H1 (cell line): ENCODE results near the gene GAREM2. TPM values are rescaled to one million over a fixed set of nuclear protein-coding genes. Genes with fewer than 3 reads are reported as not detected.
A peak's percentile ranks its signal among the peaks of the same experiment; 100 is the strongest.

Source experiments
- CTCF ChIA-PET: fragments of 300-600 bp; sonication (Branson Sonifier 250); formaldehyde crosslinking; loops from one replicate; lab custom pipeline; 2021; ENCODE audit not compliant: partially characterized antibody; lab: Charles Lee
- POLR2A ChIA-PET: fragments of 300-600 bp; sonication (Branson Sonifier 250); formaldehyde crosslinking; loops from one replicate; lab custom pipeline; 2021; ENCODE audit warnings: inconsistent platforms; ENCODE audit not compliant: partially characterized antibody; lab: Charles Lee
- DNase-seq, 2 experiments: peaks; one replicate each; pipeline versions ENCODE4 v3.0.0 to v3.0.0-alpha.2; 2010 to 2022; ENCODE audit warnings: low spot score in 2 of 2, low read depth in 1 of 2, mixed read lengths in 1 of 2
- FAIRE-seq: peaks from 2 replicates; lab custom pipeline; 2011; peaks lifted over from hg19 to GRCh38; lab: Jason Lieb, UNC
- H2AFZ ChIP-seq: 2 replicates; pipeline ENCODE4 v1.8.1; 2012; ENCODE audit warnings: low read length, inconsistent platforms
- H2AK5ac ChIP-seq: 2 replicates; pipeline ENCODE4 v1.6.1; 2013; ENCODE audit warnings: low read depth, low read length
- H2BK120ac ChIP-seq: replicated peaks from 2 replicates; pipeline ENCODE3; 2013; ENCODE audit warnings: low read depth, low read length, inconsistent platforms
- H2BK12ac ChIP-seq: 2 replicates; pipeline ENCODE4 v1.6.1; 2013; ENCODE audit warnings: low read depth, low read length
- H2BK15ac ChIP-seq: 2 replicates; pipeline ENCODE4 v1.6.1; 2013; ENCODE audit warnings: low read length
- H2BK20ac ChIP-seq: 2 replicates; pipeline ENCODE4 v1.6.1; 2013; ENCODE audit warnings: low read length
- H2BK5ac ChIP-seq: 2 replicates; pipeline ENCODE4 v1.6.1; 2013; ENCODE audit warnings: low read depth, low read length
- H3K14ac ChIP-seq: 2 replicates; pipeline ENCODE4 v1.6.1; 2013; ENCODE audit warnings: inconsistent platforms; ENCODE audit not compliant: insufficient read length
- H3K18ac ChIP-seq: 2 replicates; pipeline ENCODE4 v1.6.1; 2013; ENCODE audit warnings: low read length; ENCODE audit errors: extremely low read depth
- H3K23ac ChIP-seq: 2 replicates; pipeline ENCODE4 v1.6.1; 2013; ENCODE audit warnings: inconsistent platforms; ENCODE audit not compliant: insufficient read length
- H3K23me2 ChIP-seq: 2 replicates; pipeline ENCODE4 v1.6.1; 2013; ENCODE audit warnings: low read depth, low read length
- H3K27ac ChIP-seq: 2 replicates; pipeline ENCODE4 v1.6.1; 2011; ENCODE audit warnings: low read depth, low read length, inconsistent platforms
- H3K27me3 ChIP-seq, 4 experiments: replicated peaks in 1 of 4; 1 replicate in 1 of 4; 2 replicates in 3 of 4; pipeline versions ENCODE4 v1.6.1 to v1.8.1; 2011 to 2013; ENCODE audit warnings: low read length in 3 of 4, mild to moderate bottlenecking in 3 of 4, inconsistent platforms in 2 of 4, mixed read lengths in 2 of 4, moderate library complexity in 1 of 4; ENCODE audit not compliant: control insufficient read depth in 3 of 4, insufficient read depth in 3 of 4; ENCODE audit errors: extremely low read depth in 1 of 4
- H3K36me3 ChIP-seq, 4 experiments: 2 replicates each; pipeline versions ENCODE4 v1.6.1 to v1.8.1; 2011 to 2013; ENCODE audit warnings: mild to moderate bottlenecking in 4 of 4, low read length in 3 of 4, moderate library complexity in 2 of 4, control low read depth in 1 of 4, inconsistent platforms in 1 of 4; ENCODE audit not compliant: insufficient read depth in 4 of 4, control insufficient read depth in 2 of 4
- H3K4ac ChIP-seq: replicated peaks from 2 replicates; pipeline ENCODE3; 2013; ENCODE audit warnings: low read length, low read depth, mixed read lengths, inconsistent platforms; ENCODE audit not compliant: insufficient read length
- H3K4me1 ChIP-seq, 4 experiments: replicated peaks in 1 of 4; 1 replicate in 1 of 4; 2 replicates in 3 of 4; pipeline versions ENCODE4 v1.6.1 to v1.8.1; 2011 to 2013; ENCODE audit warnings: low read length in 3 of 4, inconsistent platforms in 2 of 4, mixed read lengths in 1 of 4; ENCODE audit not compliant: insufficient read depth in 4 of 4, control insufficient read depth in 3 of 4
- H3K4me2 ChIP-seq, 2 experiments: 2 replicates each; pipeline versions ENCODE4 v1.6.1 to v1.8.1; 2011 to 2013; ENCODE audit warnings: low read depth in 2 of 2, low read length in 2 of 2, control low read depth in 1 of 2, inconsistent platforms in 1 of 2, mild to moderate bottlenecking in 1 of 2; ENCODE audit not compliant: insufficient read depth in 1 of 2
- H3K4me3 ChIP-seq, 4 experiments: fragments of 200-600, 300-600 bp in 1 of 4; sonication (generic), shearing (Covaris generic), sonication (Bioruptor Twin) in 1 of 4; 2 replicates each; pipeline versions ENCODE4 v1.5.1 to v1.8.1; 2011 to 2016; ENCODE audit warnings: low read length in 4 of 4, low read depth in 3 of 4, control low read depth in 2 of 4, inconsistent platforms in 2 of 4, mild to moderate bottlenecking in 2 of 4, mixed read lengths in 1 of 4, moderate library complexity in 1 of 4; ENCODE audit not compliant: insufficient read depth in 2 of 4; ENCODE audit errors: extremely low read depth in 1 of 4
- H3K56ac ChIP-seq: replicated peaks from 2 replicates; pipeline ENCODE3; 2013; ENCODE audit warnings: low read depth, mild to moderate bottlenecking, mixed read lengths, low read length, inconsistent platforms; ENCODE audit not compliant: insufficient read length
- H3K79me1 ChIP-seq: 2 replicates; pipeline ENCODE4 v1.6.1; 2013; ENCODE audit warnings: low read depth, low read length, control low read depth
- H3K79me2 ChIP-seq, 2 experiments: 2 replicates each; pipeline versions ENCODE4 v1.6.1 to v1.8.1; 2012 to 2013; ENCODE audit warnings: low read length in 2 of 2, mild to moderate bottlenecking in 2 of 2, inconsistent platforms in 1 of 2; ENCODE audit not compliant: insufficient read depth in 2 of 2, control insufficient read depth in 1 of 2
- H3K9ac ChIP-seq, 4 experiments: replicated peaks in 1 of 4; 1 replicate in 1 of 4; 2 replicates in 3 of 4; pipeline versions ENCODE4 v1.6.1 to v1.8.1; 2011 to 2013; ENCODE audit warnings: low read depth in 3 of 4, low read length in 3 of 4, control low read depth in 2 of 4, mild to moderate bottlenecking in 2 of 4, moderate library complexity in 2 of 4, inconsistent platforms in 1 of 4; ENCODE audit errors: extremely low read depth in 1 of 4
- H3K9me3 ChIP-seq, 2 experiments: 2 replicates each; pipeline versions ENCODE4 v1.6.1 to v1.8.1; 2012 to 2013; ENCODE audit warnings: mild to moderate bottlenecking in 2 of 2, moderate library complexity in 2 of 2, control low read depth in 1 of 2, inconsistent platforms in 1 of 2, low read depth in 1 of 2, low read length in 1 of 2, mixed read lengths in 1 of 2; ENCODE audit not compliant: insufficient read depth in 2 of 2
- H4K20me1 ChIP-seq, 2 experiments: replicated peaks in 1 of 2; 2 replicates each; pipeline versions ENCODE3 to v1.8.1; 2011 to 2013; ENCODE audit warnings: inconsistent platforms in 2 of 2, low read length in 2 of 2, mild to moderate bottlenecking in 1 of 2; ENCODE audit not compliant: insufficient read depth in 2 of 2, control insufficient read depth in 1 of 2
- H4K5ac ChIP-seq: 2 replicates; pipeline ENCODE4 v1.6.1; 2013; ENCODE audit warnings: low read length, low read depth, mixed read lengths, inconsistent platforms; ENCODE audit not compliant: insufficient read length
- H4K8ac ChIP-seq: 2 replicates; pipeline ENCODE4 v1.8.0; 2013; ENCODE audit warnings: mild to moderate bottlenecking, moderate library complexity, low read length, inconsistent platforms; ENCODE audit not compliant: insufficient read depth; ENCODE audit errors: extremely low read depth
- H4K91ac ChIP-seq: replicated peaks from 2 replicates; pipeline ENCODE3; 2013; ENCODE audit warnings: low read length, mixed read lengths, inconsistent platforms; ENCODE audit not compliant: insufficient read length
- CEBPB ChIP-seq: IDR thresholded peaks from 2 replicates; pipeline ENCODE4 v1.6.1; 2012; ENCODE audit warnings: low read depth, low read length
- CTBP2 ChIP-seq: IDR thresholded peaks from 2 replicates; pipeline ENCODE4 v1.7.0; 2011; ENCODE audit warnings: borderline replicate concordance, mild to moderate bottlenecking, moderate library complexity, mixed read lengths, low read length; ENCODE audit not compliant: insufficient read depth, insufficient read length
- E2F6 ChIP-seq: IDR thresholded peaks from 2 replicates; pipeline ENCODE4 v1.6.1; 2012; ENCODE audit warnings: inconsistent platforms
- EP300 ChIP-seq, 2 experiments: IDR thresholded peaks; 1 replicate in 1 of 2; 2 replicates in 1 of 2; pipeline ENCODE4 v1.6.1; 2011 to 2012; ENCODE audit warnings: low read depth in 2 of 2, low read length in 2 of 2, mild to moderate bottlenecking in 2 of 2, borderline replicate concordance in 1 of 2, inconsistent platforms in 1 of 2, moderate library complexity in 1 of 2
- GTF2F1 ChIP-seq: IDR thresholded peaks from 2 replicates; pipeline ENCODE4 v1.6.1; 2012; ENCODE audit warnings: low read depth, low read length, improper control_type of control experiment, borderline replicate concordance
- POLR2AphosphoS5 ChIP-seq: IDR thresholded peaks from 2 replicates; pipeline ENCODE4 v1.6.1; 2011; ENCODE audit warnings: low read depth, low read length
- RNF2 ChIP-seq: fragments of 200-900, 300-1000 bp; sonication (generic); IDR thresholded peaks from 2 replicates; pipeline ENCODE4 v1.7.1; 2016; ENCODE audit warnings: borderline replicate concordance, low read depth, mild to moderate bottlenecking, antibody characterized with exemption, low read length; ENCODE audit not compliant: poor library complexity, severe bottlenecking; ENCODE audit errors: missing control alignments
- TAF7 ChIP-seq: optimal IDR thresholded peaks from 2 replicates; pipeline ENCODE3; 2011; ENCODE audit warnings: low read depth, mild to moderate bottlenecking, inconsistent platforms, low read length, moderate library complexity, borderline replicate concordance
- TBP ChIP-seq: IDR thresholded peaks from 2 replicates; pipeline ENCODE4 v1.6.1; 2011; ENCODE audit warnings: low read depth, low read length, improper control_type of control experiment
- WGBS, 2 experiments: shearing (Covaris generic) in 1 of 2; methylation state at CpG; one replicate each; pipeline versions ENCODE4 v1.1.6 to v1.1.7; 2013 to 2015; ENCODE audit warnings: low lambda C conversion rate in 2 of 2, mixed read lengths in 2 of 2, inconsistent platforms in 1 of 2, low coverage in 1 of 2, missing lambda C conversion rate in 1 of 2; ENCODE audit not compliant: insufficient replicate concordance in 2 of 2, insufficient coverage in 1 of 2, insufficient read length in 1 of 2; ENCODE audit errors: extremely low coverage in 1 of 2, missing lambda C conversion rate in 1 of 2; 5-methylcytosine and 5-hydroxymethylcytosine counted together
- polyA plus RNA-seq, 7 experiments: library from polyadenylated mRNA; depleted of rRNA in 3 of 7; stranded (reverse) in 5 of 7; unstranded in 2 of 7; fragments of >200 nt in 5 of 7; fragments of 200-250 nt in 2 of 7; gene quantifications; 1 replicate in 5 of 7; 2 replicates in 1 of 7; 4 replicates in 1 of 7; pipeline versions ENCODE4 v1.2.1 to v1.2.3, GENCODE V29; 2011 to 2013; ENCODE audit warnings: missing spikeins in 2 of 7, mixed read lengths in 2 of 7
- total RNA-seq: library from RNA; stranded (reverse); fragmentation: NEBNext Ultra II Directional; extraction: Animal tissue kit (Norgen Biotek cat#: 25700); gene quantifications from 2 replicates; pipeline ENCODE4 v1.2.1, GENCODE V29; 2021

The GAREM2 gene
- total and polyA plus RNA-seq, 2 of the 8 experiments (the other 6 are each of a cell fraction or from before 2014, with no cell fraction given): 19.9 TPM

- Histone ChIP-seq H2BK20ac (no peak overlapping the region), H4K91ac (no peak overlapping the region), H3K14ac (no peak overlapping the region), H2BK120ac (no peak overlapping the region), H3K27ac (no peak overlapping the region), H2BK15ac (no peak overlapping the region), H4K20me1 (peaks cover 0 to 4% of the 10 kb centered on the region in 2 experiments), H3K4ac (no peak overlapping the region), H2BK5ac (no peak overlapping the region; the same call in 1 of the 2 replicates), H3K18ac (no peak overlapping the region), H3K4me2 (no peak overlapping the region), H3K9me3 (no peaks in the 10 kb centered on the region), H2AK5ac (no peak overlapping the region), H3K79me2 (no peaks in the 10 kb centered on the region), H4K8ac (no peak overlapping the region; the same call in 1 of the 2 replicates), H2AFZ (no peak overlapping the region), H3K79me1 (peaks cover 2% of the 10 kb centered on the region; the same call in 1 of the 2 replicates), H3K23me2 (peaks cover 3% of the 10 kb centered on the region; the same call in 1 of the 2 replicates), H3K4me3 (no peak overlapping the region), H3K36me3 (peaks cover 0 to 24% (median 14%) of the 10 kb centered on the region in 4 experiments; a peak in 4 of 8 replicates), H4K5ac (no peak overlapping the region), H3K23ac (no peak overlapping the region), H3K9ac (no peak overlapping the region), H3K4me1 (peaks cover 0 to 8% (median 2%) of the 10 kb centered on the region in 4 experiments; a peak in 5 of 7 replicates), H2BK12ac (no peak overlapping the region), H3K27me3 (peaks cover 0 to 6% (median 3%) of the 10 kb centered on the region in 4 experiments; a peak in 2 of 7 replicates), H3K56ac (no peak overlapping the region)
- peak in 1 of 2 experiments; percentile 43 for DNase-seq
- 92% methylated on average over 15 of the region's 15 CpGs; no CpG with 5 or more reads in 1 of the 2 experiments for WGBS, 2 experiments
- ChIA-PET POLR2A (interaction anchor here (1.4 to 7.0 kb wide), 3 partner anchors 13 to 280 kb away, joined by 3 to 65 read pairs (median 7); partner anchors contain the start of genes GAREM2, HADHA and HADHB), CTCF (interaction anchor here (0.7 to 2.5 kb wide), 5 partner anchors 11 to 195 kb away, joined by 3 to 9 read pairs (median 6); no protein-coding TSS in a partner anchor)
- FAIRE-seq: no peak
- TF ChIP-seq E2F6: no peak
- no peak for TF ChIP-seq CTBP2
- TF ChIP-seq CEBPB: no peak
- TF ChIP-seq GTF2F1: no peak
- no peak for TF ChIP-seq TAF7
- no peak for TF ChIP-seq RNF2
- no peak for TF ChIP-seq EP300 (IDR thresholded peaks at IDR 0.05; ENCODE audit: borderline replicate concordance in 1 of 2, low read depth in 2 of 2, low read length in 2 of 2)
- TF ChIP-seq POLR2AphosphoS5: no peak
- TF ChIP-seq TBP: no peak
These were observed 14.2 kb downstream of the GAREM2 start for GRCh38 chr2:26187114-26187513.
